Measurements from ENCODE around the gene ERI3. TPM values are rescaled to one million over a fixed set of nuclear protein-coding genes. Genes with fewer than 3 reads are reported as not detected.

The ERI3 gene, protein sequence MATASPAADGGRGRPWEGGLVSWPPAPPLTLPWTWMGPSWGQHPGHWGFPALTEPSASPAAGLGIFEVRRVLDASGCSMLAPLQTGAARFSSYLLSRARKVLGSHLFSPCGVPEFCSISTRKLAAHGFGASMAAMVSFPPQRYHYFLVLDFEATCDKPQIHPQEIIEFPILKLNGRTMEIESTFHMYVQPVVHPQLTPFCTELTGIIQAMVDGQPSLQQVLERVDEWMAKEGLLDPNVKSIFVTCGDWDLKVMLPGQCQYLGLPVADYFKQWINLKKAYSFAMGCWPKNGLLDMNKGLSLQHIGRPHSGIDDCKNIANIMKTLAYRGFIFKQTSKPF
- 10 to 100 TPM; 71.9 to 92.1 TPM for total RNA-seq
- 56.5 TPM for polyA plus RNA-seq (2013, experiment 1 of 2)
- 59.4 TPM for polyA plus RNA-seq (2013, experiment 2 of 2)
- long read RNA-seq, experiment 1, transcript ERI3-201 (9 exons, 1,684 nt): major isoform, 13 of 69 reads
- long read RNA-seq, experiment 1, partial matches to known transcripts: 25 of 69 reads
- long read RNA-seq, experiment 1, other reads (novel, unspliced or antisense): 31 of 69 reads
- long read RNA-seq, experiment 2, transcript ERI3-201 (9 exons, 1,684 nt): major isoform, 72 of 213 reads
- long read RNA-seq, experiment 2, partial matches to known transcripts: 51 of 213 reads
- long read RNA-seq, experiment 2, other reads (novel, unspliced or antisense): 90 of 213 reads
- long read RNA-seq, experiment 3, partial matches to known transcripts: 59 of 125 reads
- long read RNA-seq, experiment 3, other reads (novel, unspliced or antisense): 65 of 125 reads
- long read RNA-seq, experiment 4, partial matches to known transcripts: 86 of 204 reads
- long read RNA-seq, experiment 4, other reads (novel, unspliced or antisense): 118 of 204 reads

DNA sequence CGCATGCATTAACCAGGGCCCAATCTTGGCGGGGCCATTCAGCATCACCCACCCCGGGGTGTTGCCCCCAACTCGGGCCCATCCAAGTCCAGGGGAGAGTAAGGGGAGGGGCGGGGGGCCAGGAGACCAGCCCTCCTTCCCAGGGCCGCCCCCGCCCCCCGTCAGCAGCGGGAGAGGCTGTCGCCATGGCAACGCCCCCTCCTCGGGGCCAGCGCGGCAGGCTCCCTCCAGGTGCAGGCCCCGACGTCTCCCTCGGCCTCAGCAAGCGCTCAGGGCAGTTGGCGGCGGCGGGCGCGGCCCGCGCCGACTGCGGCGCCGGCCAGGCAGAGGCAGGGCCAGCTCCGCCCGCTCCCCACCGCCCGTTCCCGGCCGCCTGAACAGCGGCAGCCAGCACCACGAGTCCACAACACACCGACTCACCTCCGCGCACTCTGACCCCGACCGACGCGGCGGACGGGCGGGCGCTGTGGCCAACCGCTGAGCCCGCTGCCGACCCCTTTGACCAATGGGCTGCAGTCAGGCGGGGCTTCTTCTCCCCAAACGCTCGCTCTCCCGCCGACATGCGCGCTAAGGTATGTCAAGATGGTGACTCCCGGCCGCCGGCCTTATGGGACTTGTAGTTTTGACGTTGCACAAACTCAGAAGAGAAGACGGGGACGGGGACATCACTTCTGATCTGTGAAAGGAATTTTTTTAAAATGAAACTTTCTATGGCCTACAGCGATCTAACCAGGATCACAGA, at the start of gene ERI3:
Gene ERI3 (minus strand): TSS at position 418 of the 742 bp plus-strand sequence. CDS start 231 bp downstream, at position 187.
- Histone ChIP-seq H3K4me3 (ENCODE audit: low read length) (peak within 1 kb of the TSS; percentile 89), H3K9ac (ENCODE audit: extremely low read depth, low read length, poor library complexity, severe bottlenecking) (peak within 1 kb of the TSS; percentile 73), H3K36me3 (ENCODE audit: control insufficient read depth, insufficient read depth, low read length) (peaks cover 4% of the 10 kb centered on the region), H3K27ac (ENCODE audit: low read depth, low read length) (peak within 1 kb of the TSS; percentile 80), H3K9me3 (ENCODE audit: control insufficient read depth, low read length) (no peaks in the 10 kb centered on the region), H3K4me1 (ENCODE audit: control insufficient read depth, insufficient read depth, low read length) (peaks cover 9% of the 10 kb centered on the region), H3K27me3 (ENCODE audit: control insufficient read depth, insufficient read depth, low read length, poor library complexity, severe bottlenecking) (no peaks in the 10 kb centered on the region)
- H3K36me3 Mint-ChIP-seq (ENCODE audit: low read depth): peaks cover 5% of the 10 kb centered on the region
- DNase-seq: peak; percentile 99
- peak within 1 kb of the TSS; percentile 75 for H3K4me3 Mint-ChIP-seq
- TF ChIP-seq, protein P1, sequence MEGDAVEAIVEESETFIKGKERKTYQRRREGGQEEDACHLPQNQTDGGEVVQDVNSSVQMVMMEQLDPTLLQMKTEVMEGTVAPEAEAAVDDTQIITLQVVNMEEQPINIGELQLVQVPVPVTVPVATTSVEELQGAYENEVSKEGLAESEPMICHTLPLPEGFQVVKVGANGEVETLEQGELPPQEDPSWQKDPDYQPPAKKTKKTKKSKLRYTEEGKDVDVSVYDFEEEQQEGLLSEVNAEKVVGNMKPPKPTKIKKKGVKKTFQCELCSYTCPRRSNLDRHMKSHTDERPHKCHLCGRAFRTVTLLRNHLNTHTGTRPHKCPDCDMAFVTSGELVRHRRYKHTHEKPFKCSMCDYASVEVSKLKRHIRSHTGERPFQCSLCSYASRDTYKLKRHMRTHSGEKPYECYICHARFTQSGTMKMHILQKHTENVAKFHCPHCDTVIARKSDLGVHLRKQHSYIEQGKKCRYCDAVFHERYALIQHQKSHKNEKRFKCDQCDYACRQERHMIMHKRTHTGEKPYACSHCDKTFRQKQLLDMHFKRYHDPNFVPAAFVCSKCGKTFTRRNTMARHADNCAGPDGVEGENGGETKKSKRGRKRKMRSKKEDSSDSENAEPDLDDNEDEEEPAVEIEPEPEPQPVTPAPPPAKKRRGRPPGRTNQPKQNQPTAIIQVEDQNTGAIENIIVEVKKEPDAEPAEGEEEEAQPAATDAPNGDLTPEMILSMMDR (conservative IDR thresholded peaks at IDR 0.05): no peak
- H3K9me3 Mint-ChIP-seq: no peaks in the 10 kb centered on the region
- H3K4me1 Mint-ChIP-seq: peaks cover 37% of the 10 kb centered on the region
- peak within 1 kb of the TSS; percentile 91 for H3K27ac Mint-ChIP-seq
- peaks cover 1% of the 10 kb centered on the region for H3K27me3 Mint-ChIP-seq (ENCODE audit: insufficient read depth)
- WGBS, 2 experiments (ENCODE audit: insufficient coverage in 1 of 2, insufficient read length in 1 of 2): 1 to 2% methylated on average over 13 to 65 of the region's 65 CpGs

DNA sequence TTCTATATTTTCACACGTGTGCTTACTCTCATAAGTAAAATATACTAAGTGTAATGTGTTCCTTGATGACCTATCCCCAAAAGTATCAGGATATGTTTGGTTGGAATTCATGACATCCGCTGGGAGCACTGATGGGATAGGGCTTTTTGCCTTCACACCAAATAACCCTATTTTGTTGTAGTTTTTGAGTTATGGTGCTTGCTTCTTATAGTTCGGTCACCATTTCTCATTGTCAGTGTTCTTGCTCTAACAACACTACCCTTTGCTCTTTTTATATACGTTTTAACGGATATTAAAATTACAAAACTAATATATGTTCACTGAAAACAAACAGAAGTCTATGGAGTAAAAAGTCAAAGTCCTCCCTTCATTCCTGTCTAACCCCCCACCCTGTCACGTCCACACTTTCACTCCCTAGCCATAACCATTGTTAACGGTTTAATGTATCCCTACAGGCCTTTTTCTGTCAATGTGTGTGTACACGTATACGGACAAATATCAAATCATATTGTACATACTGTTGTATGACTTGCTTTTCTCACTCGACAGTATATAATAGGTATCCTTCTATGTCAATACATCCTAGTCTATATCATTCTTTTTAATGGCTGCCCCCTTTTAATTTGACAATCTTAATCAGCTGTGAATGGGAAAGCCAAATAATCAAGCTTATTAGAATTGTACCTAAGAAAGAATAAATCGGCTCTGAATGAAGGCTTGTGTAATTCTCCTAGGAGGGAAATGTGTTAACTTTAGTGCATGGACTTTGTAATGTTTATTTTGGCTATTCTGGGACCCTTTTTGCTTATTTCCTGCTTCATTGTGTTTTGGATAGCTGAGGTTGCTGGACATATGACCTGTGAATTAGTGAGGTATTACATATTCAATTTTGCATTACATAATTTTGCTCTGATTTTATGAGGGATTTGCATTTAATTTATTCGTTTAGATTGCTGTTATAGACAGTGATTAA, 46.5 kb upstream of the ERI3 start:
- 88 to 92% methylated on average over 4 to 12 of the region's 12 CpGs for WGBS, 2 experiments (ENCODE audit: insufficient coverage in 1 of 2, insufficient read length in 1 of 2)
- Histone ChIP-seq H3K27me3 (ENCODE audit: control insufficient read depth, insufficient read depth, low read length, poor library complexity, severe bottlenecking) (peaks cover 18% of the 10 kb centered on the region), H3K27ac (ENCODE audit: low read depth, low read length) (no peak overlapping the region), H3K36me3 (ENCODE audit: control insufficient read depth, insufficient read depth, low read length) (no peaks in the 10 kb centered on the region), H3K9ac (ENCODE audit: extremely low read depth, low read length, poor library complexity, severe bottlenecking) (no peak overlapping the region), H3K9me3 (ENCODE audit: control insufficient read depth, low read length) (no peaks in the 10 kb centered on the region), H3K4me3 (ENCODE audit: low read length) (no peak overlapping the region), H3K4me1 (ENCODE audit: control insufficient read depth, insufficient read depth, low read length) (peaks cover 8% of the 10 kb centered on the region)
- no peaks in the 10 kb centered on the region for H3K36me3 Mint-ChIP-seq (ENCODE audit: low read depth)
- no peak overlapping the region for H3K4me3 Mint-ChIP-seq
- DNase-seq: no peak
- TF ChIP-seq, protein P1 (conservative IDR thresholded peaks at IDR 0.05): no peak
- peaks cover 13% of the 10 kb centered on the region for H3K4me1 Mint-ChIP-seq
- peaks cover 51% of the 10 kb centered on the region for H3K27me3 Mint-ChIP-seq (ENCODE audit: insufficient read depth)
- no peak overlapping the region for H3K27ac Mint-ChIP-seq
- H3K9me3 Mint-ChIP-seq: no peaks in the 10 kb centered on the region

Measured in endodermal cell (in vitro differentiated cells).